ENCODE data around the gene EIF5.

The EIF5 gene

GRCh38 chr14:103319422-103319821 lies 14.6 kb upstream of the EIF5 start:
- Histone ChIP-seq H3K27ac (ENCODE audit: extremely low read depth, low read depth, low read length) (no peak overlapping the region), H3K9me3 (ENCODE audit: control insufficient read depth, insufficient read depth, low read depth, low read length) (no peaks in the 10 kb centered on the region), H3K4me1 (ENCODE audit: control insufficient read depth, insufficient read depth, low read length) (no peaks in the 10 kb centered on the region), H3K36me3 (ENCODE audit: control insufficient read depth in 2 of 2, insufficient read depth in 1 of 2, low read length in 2 of 2) (no peaks in the 10 kb centered on the region), H3K4me3 (ENCODE audit: low read depth, low read length) (no peak overlapping the region)
- TF ChIP-seq ZNF394 (tag by site-specific recombination; IDR thresholded peaks at IDR 0.05; ENCODE audit: borderline replicate concordance) (no peak), ZIC2 (tag by site-specific recombination; IDR thresholded peaks at IDR 0.05) (no peak), ZEB2 (tag by site-specific recombination; IDR thresholded peaks at IDR 0.05) (no peak), ZNF670 (tag by site-specific recombination; IDR thresholded peaks at IDR 0.05; ENCODE audit: low read depth) (no peak), KLF1 (tag by site-specific recombination; IDR thresholded peaks at IDR 0.05) (no peak), ZNF501 (tag by site-specific recombination; IDR thresholded peaks at IDR 0.05) (no peak), ZBTB20 (tag by site-specific recombination; IDR thresholded peaks at IDR 0.05) (no peak), ZFHX2 (tag by site-specific recombination; conservative IDR thresholded peaks at IDR 0.05) (no peak), ZNF558 (tag by site-specific recombination; IDR thresholded peaks at IDR 0.05) (no peak), REST (tag by site-specific recombination; IDR thresholded peaks at IDR 0.05) (no peak), GLI2 (tag by site-specific recombination; IDR thresholded peaks at IDR 0.05; ENCODE audit: borderline replicate concordance, low read depth) (no peak), ZBTB7A (tag by site-specific recombination; IDR thresholded peaks at IDR 0.05; ENCODE audit: low read depth) (no peak), MEIS1 (CRISPR knock-in tag; IDR thresholded peaks at IDR 0.05; ENCODE audit: borderline replicate concordance) (no peak), ZBTB8A (tag by site-specific recombination; IDR thresholded peaks at IDR 0.05) (no peak)
- TF ChIP-seq, protein P1, sequence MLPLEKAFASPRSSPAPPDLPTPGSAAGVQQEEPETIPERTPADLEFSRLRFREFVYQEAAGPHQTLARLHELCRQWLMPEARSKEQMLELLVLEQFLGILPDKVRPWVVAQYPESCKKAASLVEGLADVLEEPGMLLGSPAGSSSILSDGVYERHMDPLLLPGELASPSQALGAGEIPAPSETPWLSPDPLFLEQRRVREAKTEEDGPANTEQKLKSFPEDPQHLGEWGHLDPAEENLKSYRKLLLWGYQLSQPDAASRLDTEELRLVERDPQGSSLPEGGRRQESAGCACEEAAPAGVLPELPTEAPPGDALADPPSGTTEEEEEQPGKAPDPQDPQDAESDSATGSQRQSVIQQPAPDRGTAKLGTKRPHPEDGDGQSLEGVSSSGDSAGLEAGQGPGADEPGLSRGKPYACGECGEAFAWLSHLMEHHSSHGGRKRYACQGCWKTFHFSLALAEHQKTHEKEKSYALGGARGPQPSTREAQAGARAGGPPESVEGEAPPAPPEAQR (tag by site-specific recombination; IDR thresholded peaks at IDR 0.05), result no peak
- TF ChIP-seq, protein P2, sequence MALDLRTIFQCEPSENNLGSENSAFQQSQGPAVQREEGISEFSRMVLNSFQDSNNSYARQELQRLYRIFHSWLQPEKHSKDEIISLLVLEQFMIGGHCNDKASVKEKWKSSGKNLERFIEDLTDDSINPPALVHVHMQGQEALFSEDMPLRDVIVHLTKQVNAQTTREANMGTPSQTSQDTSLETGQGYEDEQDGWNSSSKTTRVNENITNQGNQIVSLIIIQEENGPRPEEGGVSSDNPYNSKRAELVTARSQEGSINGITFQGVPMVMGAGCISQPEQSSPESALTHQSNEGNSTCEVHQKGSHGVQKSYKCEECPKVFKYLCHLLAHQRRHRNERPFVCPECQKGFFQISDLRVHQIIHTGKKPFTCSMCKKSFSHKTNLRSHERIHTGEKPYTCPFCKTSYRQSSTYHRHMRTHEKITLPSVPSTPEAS (tag by site-specific recombination; IDR thresholded peaks at IDR 0.05), result no peak
- TF ChIP-seq, protein P3, sequence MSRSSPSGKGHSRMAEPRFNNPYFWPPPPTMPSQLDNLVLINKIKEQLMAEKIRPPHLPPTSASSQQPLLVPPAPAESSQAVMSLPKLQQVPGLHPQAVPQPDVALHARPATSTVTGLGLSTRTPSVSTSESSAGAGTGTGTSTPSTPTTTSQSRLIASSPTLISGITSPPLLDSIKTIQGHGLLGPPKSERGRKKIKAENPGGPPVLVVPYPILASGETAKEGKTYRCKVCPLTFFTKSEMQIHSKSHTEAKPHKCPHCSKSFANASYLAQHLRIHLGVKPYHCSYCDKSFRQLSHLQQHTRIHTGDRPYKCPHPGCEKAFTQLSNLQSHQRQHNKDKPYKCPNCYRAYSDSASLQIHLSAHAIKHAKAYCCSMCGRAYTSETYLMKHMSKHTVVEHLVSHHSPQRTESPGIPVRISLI (tag by site-specific recombination; IDR thresholded peaks at IDR 0.05), result no peak
- POLR2A ChIA-PET, result no interaction called here
- CTCF ChIA-PET, result no interaction called here

DNA sequence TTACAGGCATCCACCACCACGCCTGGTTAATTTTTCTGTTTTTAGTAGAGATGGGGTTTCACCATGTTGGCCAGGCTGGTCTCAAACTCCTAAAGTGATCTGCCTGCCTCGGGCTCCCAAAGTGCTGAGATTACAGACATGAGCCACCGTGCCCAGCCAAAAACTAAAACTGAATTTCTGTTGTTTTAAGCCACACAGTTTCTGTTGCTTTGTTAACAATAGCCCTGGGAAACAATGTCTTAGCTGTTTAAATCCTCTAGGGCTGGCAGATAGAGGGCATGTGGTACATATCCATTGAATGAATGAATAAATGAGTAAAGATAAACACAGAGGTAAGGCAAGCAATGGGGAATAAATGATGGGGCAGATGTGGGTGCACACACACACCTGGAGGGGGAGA lies 8.0 kb upstream of the EIF5 start:
- Histone ChIP-seq H3K4me3 (ENCODE audit: low read depth, low read length) (no peak overlapping the region), H3K4me1 (ENCODE audit: control insufficient read depth, insufficient read depth, low read length) (no peaks in the 10 kb centered on the region), H3K36me3 (ENCODE audit: control insufficient read depth in 2 of 2, insufficient read depth in 1 of 2, low read length in 2 of 2) (no peaks in the 10 kb centered on the region), H3K27ac (ENCODE audit: extremely low read depth, low read depth, low read length) (no peak overlapping the region), H3K9me3 (ENCODE audit: control insufficient read depth, insufficient read depth, low read depth, low read length) (no peaks in the 10 kb centered on the region)
- TF ChIP-seq ZNF302 (tag by site-specific recombination; IDR thresholded peaks at IDR 0.05; ENCODE audit: low read depth) (no peak), KLF7 (tag by site-specific recombination; IDR thresholded peaks at IDR 0.05; ENCODE audit: borderline replicate concordance) (no peak), ZNF792 (tag by site-specific recombination; IDR thresholded peaks at IDR 0.05) (no peak), KLF1 (tag by site-specific recombination; IDR thresholded peaks at IDR 0.05) (no peak), ZNF623 (tag by site-specific recombination; IDR thresholded peaks at IDR 0.05) (no peak), MZF1 (tag by site-specific recombination; IDR thresholded peaks at IDR 0.05; ENCODE audit: borderline replicate concordance) (no peak), MYNN (tag by site-specific recombination; IDR thresholded peaks at IDR 0.05; ENCODE audit: borderline replicate concordance) (no peak), SP2 (tag by site-specific recombination; IDR thresholded peaks at IDR 0.05) (no peak), ZNF629 (tag by site-specific recombination; IDR thresholded peaks at IDR 0.05) (no peak)
- TF ChIP-seq, protein P4, sequence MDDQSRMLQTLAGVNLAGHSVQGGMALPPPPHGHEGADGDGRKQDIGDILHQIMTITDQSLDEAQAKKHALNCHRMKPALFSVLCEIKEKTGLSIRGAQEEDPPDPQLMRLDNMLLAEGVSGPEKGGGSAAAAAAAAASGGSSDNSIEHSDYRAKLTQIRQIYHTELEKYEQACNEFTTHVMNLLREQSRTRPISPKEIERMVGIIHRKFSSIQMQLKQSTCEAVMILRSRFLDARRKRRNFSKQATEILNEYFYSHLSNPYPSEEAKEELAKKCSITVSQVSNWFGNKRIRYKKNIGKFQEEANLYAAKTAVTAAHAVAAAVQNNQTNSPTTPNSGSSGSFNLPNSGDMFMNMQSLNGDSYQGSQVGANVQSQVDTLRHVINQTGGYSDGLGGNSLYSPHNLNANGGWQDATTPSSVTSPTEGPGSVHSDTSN (CRISPR knock-in tag; IDR thresholded peaks at IDR 0.05), result no peak
- CTCF ChIA-PET, result no interaction called here
- POLR2A ChIA-PET, result no interaction called here
